AG08396 (cell line): ENCODE measurements around the gene MAPK4.
"Not testable (repeated sequence)": the region's sequence is repeated elsewhere in the genome, so short reads cannot be mapped to it uniquely, and the experiment has no call there.

Experiments used
- DNase-seq: peaks from one replicate; pipeline ENCODE4 v3.0.0; 2012; ENCODE audit warnings: low spot score, mixed read lengths

Gene MAPK4

DNA sequence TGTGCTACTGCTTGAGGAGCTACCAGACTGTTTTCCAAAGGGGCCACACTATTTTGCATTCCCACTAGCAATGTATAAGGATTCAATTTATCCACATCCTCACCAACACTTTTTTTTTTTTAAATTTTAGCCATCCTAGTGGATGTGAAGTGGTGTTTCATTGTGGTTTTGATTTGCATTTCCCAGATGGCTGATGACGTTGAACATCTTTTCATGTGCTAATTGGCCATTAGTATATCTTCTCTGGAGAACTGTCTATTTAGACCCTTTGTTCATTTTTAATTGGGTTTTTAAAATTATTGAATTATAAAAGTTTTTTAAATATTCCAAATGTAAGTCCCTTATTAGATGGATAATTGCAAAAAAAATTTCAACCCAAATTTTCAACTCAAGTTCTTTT, 121.1 kb downstream of the MAPK4 start:
- DNase-seq, result no peak

GRCh38 chr18:50682852-50683251, 123.0 kb downstream of the MAPK4 start:
- no peak for DNase-seq

GRCh38 chr18:50686409-50686808, 126.5 kb downstream of the MAPK4 start:
- no peak for DNase-seq

DNA sequence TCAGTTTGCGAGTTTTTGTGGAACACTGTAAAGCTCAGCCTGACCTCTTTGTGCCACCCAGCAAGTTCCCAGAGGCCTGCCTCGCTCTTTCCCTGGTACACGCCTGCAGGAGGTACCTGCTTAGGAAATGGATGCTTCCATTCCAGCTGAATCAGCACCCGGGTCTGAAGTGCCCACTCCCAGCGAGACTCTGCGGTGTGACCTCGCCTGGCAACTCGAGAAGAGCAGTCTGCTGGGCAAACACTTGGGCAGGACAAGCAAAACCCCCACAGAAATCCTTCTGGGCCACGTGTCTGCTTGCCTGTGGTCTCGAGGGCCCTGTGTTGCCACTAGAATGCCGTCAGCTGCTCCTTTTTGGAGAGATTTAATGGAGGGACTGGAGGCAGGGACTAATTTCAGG, 127.6 kb downstream of the MAPK4 start:
- DNase-seq, result no peak

- DNase-seq, result no peak
Measured at GRCh38 chr18:50689578-50689977, 129.7 kb downstream of the MAPK4 start.

- no peak for DNase-seq
Measured at GRCh38 chr18:50694147-50694546, 134.3 kb downstream of the MAPK4 start.

DNA sequence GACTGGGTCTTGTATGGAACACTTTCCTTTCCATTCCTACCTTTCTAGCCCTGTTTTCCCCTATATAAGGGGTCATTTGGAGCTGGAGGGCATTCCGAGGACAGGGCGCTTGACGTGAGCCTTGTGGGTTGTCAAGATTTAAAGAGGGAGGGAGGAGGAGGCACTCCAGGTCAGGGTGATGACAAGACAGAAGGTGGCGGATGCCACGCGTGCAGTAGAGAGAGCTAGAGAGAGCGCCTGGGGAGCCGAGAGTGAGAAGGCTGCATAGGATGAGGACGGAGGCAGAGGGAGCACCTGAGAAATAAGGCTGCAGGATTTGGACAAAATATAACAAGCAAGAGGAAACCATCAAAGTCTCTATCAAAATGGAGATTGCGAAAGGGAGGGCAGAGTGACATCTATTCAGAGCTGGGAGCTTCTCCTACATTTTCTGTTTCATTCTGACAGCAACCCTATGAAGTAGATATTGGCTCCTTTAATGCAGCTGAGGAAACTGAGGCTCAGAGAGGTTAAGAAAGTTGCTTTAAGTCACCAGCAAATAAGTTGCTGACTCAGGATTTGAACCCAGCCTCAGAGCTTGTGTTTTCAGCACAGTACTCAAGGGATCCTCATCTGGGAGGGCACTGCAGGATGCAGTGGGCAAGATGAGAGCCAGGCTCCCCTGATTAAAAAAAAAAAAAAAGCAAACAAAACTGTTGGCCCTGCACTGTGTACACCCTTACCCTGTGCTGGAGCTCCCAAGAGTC, 135.7 kb downstream of the MAPK4 start:
- no peak for DNase-seq

DNA sequence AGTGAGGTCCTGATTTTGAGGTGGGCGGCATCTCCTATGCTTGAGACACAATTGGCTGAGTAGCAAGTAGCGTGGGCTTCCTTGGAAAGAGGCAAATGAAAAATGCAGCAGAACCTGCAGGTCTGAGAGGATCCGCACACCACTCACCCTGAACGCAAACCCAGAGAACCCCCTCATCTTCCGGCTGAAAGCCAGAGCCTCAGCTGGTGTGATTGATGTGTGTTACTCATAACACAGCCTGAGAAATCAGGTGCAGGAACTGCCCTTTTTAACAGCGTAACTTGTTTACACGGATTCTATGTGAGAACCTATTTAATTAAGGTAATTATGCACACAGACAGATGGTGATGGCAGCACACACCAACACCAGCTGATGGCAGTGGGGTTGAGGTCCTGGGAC, 136.5 kb downstream of the MAPK4 start:
- no peak for DNase-seq

GRCh38 chr18:50696929-50697328, 137.0 kb downstream of the MAPK4 start:
- DNase-seq, result no peak

- DNase-seq, result no peak
Measured at GRCh38 chr18:50697509-50697908, 137.6 kb downstream of the MAPK4 start.

- DNase-seq, result no peak
Measured at GRCh38 chr18:50700245-50701165, 140.6 kb downstream of the MAPK4 start.

- no peak for DNase-seq
Measured at GRCh38 chr18:50704357-50704940, 144.6 kb downstream of the MAPK4 start.

GRCh38 chr18:50706199-50706598, 146.3 kb downstream of the MAPK4 start:
- no peak for DNase-seq

DNA sequence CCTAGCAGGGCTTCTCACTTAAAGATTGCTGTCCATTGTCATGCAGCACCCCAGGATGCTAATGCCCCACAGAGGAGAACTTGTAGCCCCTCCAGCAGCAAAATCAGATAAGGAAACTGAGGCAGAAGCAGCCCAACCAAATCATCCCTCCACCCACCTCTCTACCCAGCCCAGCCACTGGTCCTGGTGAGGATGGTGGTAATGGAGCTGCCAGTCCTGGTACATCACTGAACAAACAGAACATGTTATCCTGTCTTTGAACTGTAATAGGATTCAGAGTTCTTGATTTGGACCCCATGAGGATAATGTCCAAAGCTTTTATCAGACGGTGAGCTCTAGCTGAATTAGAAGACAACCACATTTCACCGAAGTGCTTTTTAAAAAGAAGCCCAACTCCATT, 146.8 kb downstream of the MAPK4 start:
- no peak for DNase-seq

- DNase-seq, result not testable (repeated sequence)
Measured at GRCh38 chr18:50707297-50707696, 147.4 kb downstream of the MAPK4 start.

GRCh38 chr18:50707855-50708469, 148.1 kb downstream of the MAPK4 start:
- DNase-seq, result no peak

DNA sequence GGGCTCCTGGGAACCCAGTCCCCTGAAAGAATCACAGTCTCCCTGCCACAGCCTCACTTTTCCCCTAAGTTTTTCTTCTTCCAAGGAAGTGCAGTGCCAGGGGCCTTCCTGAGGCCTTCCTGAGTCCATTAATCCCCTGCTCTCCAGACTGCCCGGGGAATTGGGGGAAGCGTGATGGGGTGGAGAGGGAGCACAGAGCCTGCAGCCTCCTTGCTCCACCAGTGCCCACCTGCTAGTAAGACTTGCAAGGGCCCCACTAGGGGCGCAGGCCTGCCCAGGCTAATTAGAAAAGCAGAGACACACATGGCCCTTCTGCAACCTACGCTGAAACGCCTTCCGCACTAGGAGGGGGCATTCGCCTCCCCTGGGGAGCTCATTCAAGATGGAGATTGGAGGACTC, 149.3 kb downstream of the MAPK4 start:
- DNase-seq, result no peak

DNA sequence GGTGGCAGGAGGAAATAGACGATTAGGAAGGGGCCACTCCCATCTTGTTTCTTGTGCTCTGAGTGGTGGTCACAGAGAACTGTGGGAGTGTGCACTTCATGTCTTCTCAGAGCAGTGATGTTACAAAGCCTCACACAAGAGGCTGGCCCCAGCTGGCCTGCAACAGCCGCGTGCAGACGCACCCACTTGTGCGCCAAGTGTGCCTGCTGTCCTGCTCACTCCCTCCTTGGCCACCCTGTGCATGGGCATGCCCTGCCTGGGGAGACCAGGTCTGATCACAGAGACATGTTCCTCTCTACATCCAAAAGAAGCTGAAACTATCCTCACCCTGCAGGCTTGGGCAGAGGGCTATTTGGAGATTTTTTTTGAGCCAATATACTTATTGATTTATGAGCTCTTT, 151.5 kb downstream of the MAPK4 start:
- no peak for DNase-seq

DNA sequence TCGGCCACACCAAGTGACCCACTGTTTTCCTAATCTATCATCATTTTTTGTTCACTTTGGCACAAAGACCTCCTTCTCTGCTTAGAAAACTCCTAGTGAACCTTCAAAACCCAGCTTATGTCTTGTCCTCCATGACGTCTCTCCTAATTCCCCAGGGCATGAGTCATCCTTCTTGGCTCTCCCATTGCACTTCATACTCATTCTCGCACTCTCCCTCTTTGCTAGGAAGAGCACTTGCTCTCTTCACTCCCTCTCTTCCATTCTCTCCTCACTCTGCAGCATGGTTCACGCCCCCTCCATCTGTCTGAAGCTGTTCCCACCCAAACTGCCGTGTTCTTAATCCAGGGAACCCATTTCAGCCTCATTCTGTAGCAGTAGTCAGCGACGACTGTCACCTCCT, 156.0 kb downstream of the MAPK4 start:
- DNase-seq, result no peak

DNA sequence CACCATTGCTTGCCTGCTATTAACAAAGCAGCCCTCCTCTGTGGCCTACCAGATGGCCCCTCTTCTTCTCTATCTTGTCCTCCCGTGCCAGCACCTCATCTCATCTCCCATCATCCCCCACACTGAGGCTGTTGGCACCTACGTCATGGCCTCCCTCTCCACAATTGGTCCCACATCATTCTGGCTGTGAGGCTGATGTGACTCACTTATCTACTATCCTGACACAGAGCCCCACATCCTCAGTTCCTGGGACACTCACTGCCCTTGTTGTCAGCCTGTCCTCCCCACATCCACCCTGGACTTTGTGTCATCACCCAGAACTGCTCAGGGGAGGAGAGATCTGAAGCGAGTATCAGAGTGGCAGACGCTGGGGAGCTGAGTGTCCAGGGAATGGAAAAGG, 157.0 kb downstream of the MAPK4 start:
- no peak for DNase-seq

DNA sequence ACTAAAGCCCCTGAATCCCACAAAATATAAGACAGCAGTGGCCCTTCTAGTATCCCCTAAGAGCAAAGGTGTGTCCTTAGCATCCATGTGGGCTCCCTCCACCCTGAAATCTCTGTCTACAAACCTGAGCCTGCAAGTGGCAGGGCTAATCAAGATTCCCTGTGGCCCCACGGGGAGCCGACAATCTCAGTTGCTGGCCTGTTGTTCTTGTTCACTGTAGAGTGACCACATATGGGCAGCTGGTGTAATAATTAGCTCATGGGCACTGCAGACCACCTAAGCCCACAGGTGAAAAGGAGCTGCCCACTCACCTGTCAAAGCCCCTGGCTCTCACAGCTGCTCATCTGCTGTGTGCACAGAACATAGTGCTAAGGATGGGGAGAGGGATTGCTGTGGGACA, 157.7 kb downstream of the MAPK4 start:
- DNase-seq, result no peak
